Keratinocyte (primary cell): Measurements from ENCODE around the gene STIMATE.

Experiments used
- CTCF ChIP-seq, 3 experiments: IDR thresholded peaks in 1 of 3; conservative IDR thresholded peaks in 1 of 3; optimal IDR thresholded peaks in 1 of 3; 2 replicates in 2 of 3; 3 replicates in 1 of 3; pipeline versions ENCODE3 to v1.5.1; 2011; ENCODE audit warnings: low read length in 3 of 3, mild to moderate bottlenecking in 3 of 3, moderate library complexity in 2 of 3, control low read depth in 1 of 3, inconsistent platforms in 1 of 3; ENCODE audit not compliant: insufficient read depth in 2 of 3; ENCODE audit errors: extremely low read depth in 1 of 3
- EZH2 ChIP-seq: IDR thresholded peaks from one replicate; pipeline ENCODE4 v1.6.1; 2012; ENCODE audit warnings: inconsistent platforms, mild to moderate bottlenecking, low read length, moderate library complexity

GRCh38 chr3:52801839-52802238 lies 95.5 kb downstream of the STIMATE start:
- TF ChIP-seq CTCF (optimal IDR thresholded peaks at IDR 0.05 in 1 of 3, IDR thresholded peaks at IDR 0.05 in 1 of 3, conservative IDR thresholded peaks at IDR 0.05 in 1 of 3; ENCODE audit: extremely low read depth in 1 of 3, insufficient read depth in 2 of 3, low read length in 3 of 3), result no peak
- TF ChIP-seq EZH2, result no peak
